Neural cell (in vitro differentiated cells): ENCODE results near the gene TENT4A.

ENCODE experiments used
- EZH2 ChIP-seq: fragments of 200-600, 300-800 bp; shearing (Covaris generic), sonication (generic); IDR thresholded peaks from 2 replicates; pipeline ENCODE4 v1.6.1; 2014; ENCODE audit warnings: antibody characterized with exemption, low read length, borderline replicate concordance, mild to moderate bottlenecking; ENCODE audit not compliant: insufficient read depth, poor library complexity, severe bottlenecking
- TF ChIP-seq, protein P1 (sequence below): fragments of 450-650 bp; IDR thresholded peaks from 2 replicates; pipeline ENCODE4 v1.5.1; 2014; ENCODE audit warnings: antibody characterized with exemption, mild to moderate bottlenecking, moderate library complexity; ENCODE audit not compliant: poor library complexity, severe bottlenecking

DNA sequence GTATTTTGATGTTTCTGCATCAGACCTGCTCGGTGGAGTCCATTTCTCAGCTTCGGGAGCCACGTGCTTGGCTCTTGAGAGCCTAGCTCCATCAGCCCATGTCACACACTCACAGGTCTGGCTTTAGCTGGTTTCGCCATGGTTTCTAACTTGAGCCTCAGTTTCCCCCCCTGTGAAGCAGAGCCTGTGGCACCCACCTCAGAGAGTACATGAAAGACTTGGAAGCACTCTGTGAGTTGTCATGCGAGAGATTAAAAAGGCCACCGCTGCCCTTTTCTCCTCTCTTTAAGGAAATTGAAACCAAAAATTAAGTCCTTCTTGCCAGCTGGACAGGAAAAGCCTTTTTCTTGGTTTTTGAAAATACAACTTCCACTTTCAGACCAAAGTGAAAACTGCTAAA, 8.8 kb downstream of the TENT4A start:
- TF ChIP-seq, protein P1, sequence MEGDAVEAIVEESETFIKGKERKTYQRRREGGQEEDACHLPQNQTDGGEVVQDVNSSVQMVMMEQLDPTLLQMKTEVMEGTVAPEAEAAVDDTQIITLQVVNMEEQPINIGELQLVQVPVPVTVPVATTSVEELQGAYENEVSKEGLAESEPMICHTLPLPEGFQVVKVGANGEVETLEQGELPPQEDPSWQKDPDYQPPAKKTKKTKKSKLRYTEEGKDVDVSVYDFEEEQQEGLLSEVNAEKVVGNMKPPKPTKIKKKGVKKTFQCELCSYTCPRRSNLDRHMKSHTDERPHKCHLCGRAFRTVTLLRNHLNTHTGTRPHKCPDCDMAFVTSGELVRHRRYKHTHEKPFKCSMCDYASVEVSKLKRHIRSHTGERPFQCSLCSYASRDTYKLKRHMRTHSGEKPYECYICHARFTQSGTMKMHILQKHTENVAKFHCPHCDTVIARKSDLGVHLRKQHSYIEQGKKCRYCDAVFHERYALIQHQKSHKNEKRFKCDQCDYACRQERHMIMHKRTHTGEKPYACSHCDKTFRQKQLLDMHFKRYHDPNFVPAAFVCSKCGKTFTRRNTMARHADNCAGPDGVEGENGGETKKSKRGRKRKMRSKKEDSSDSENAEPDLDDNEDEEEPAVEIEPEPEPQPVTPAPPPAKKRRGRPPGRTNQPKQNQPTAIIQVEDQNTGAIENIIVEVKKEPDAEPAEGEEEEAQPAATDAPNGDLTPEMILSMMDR = no peak
- TF ChIP-seq EZH2 = no peak
